HCT116 (cell line): ENCODE results near the gene ARHGEF39. TPM values are rescaled to one million over a fixed set of nuclear protein-coding genes. Genes with fewer than 3 reads are reported as not detected.
A peak's percentile ranks its signal among the peaks of the same experiment; 100 is the strongest.

Experiments
- ATAC-seq: fragments of 200-7000 bp; cut with Tn5 transposase; 2 replicates; pipeline ENCODE4 v1.9.1; 2020; ENCODE audit warnings: mild to moderate bottlenecking, moderate library complexity
- BruUV-seq: library from RNA; stranded (reverse); fragments of 400-500 nt; replicated peaks from 2 replicates; lab custom pipeline; 2021; lab: Mats Ljungman, UMichigan
- CTCF ChIA-PET: fragments of 300-600 bp; sonication (Branson Sonifier 250); formaldehyde crosslinking; loops from one replicate; lab custom pipeline; 2021; ENCODE audit warnings: antibody characterized with exemption; lab: Charles Lee
- POLR2A ChIA-PET: fragments of 300-600, 350-600 bp; sonication (Branson Sonifier 250); formaldehyde crosslinking; loops from one replicate; lab custom pipeline; 2021; ENCODE audit warnings: antibody characterized with exemption; lab: Charles Lee
- RAD21 ChIA-PET, 2 experiments: fragments of 300-600 bp; sonication (Branson Sonifier 250); formaldehyde crosslinking; loops; one replicate each; lab custom pipeline; 2023; ENCODE audit warnings: low total read pairs in 2 of 2; ENCODE audit not compliant: uncharacterized antibody in 2 of 2, unreplicated experiment in 2 of 2, low non-redundant PET in 1 of 2; lab: Charles Lee
- DNase-seq: peaks from one replicate; pipeline ENCODE4 v3.0.0-alpha.2; 2010; ENCODE audit warnings: low read depth, low spot score
- H2AFZ ChIP-seq: fragments of 200-600 bp; shearing (Covaris generic), sonication (generic); 2 replicates; pipeline ENCODE4 v1.6.1; 2017; ENCODE audit warnings: low read depth, mixed run types, mixed read lengths, antibody characterized with exemption, low read length; ENCODE audit not compliant: poor library complexity, severe bottlenecking
- H3K27ac ChIP-seq: 2 replicates; pipeline ENCODE4 v1.5.1; 2012; ENCODE audit warnings: low read depth, low read length
- H3K27me3 ChIP-seq: fragments of 200-600 bp; sonication (generic); 2 replicates; pipeline ENCODE4 v1.6.1; 2016; ENCODE audit warnings: mixed run types, low read length, mixed read lengths; ENCODE audit not compliant: insufficient read depth
- H3K36me3 ChIP-seq, 2 experiments: fragments of 200-500 bp in 1 of 2; fragments of 200-600 bp in 1 of 2; sonication (Bioruptor generic) in 1 of 2; sonication (generic) in 1 of 2; 2 replicates each; pipeline versions ENCODE4 v1.5.1 to v1.6.1; 2014 to 2016; ENCODE audit warnings: low read length in 2 of 2, inconsistent platforms in 1 of 2, mixed read lengths in 1 of 2, mixed run types in 1 of 2; ENCODE audit not compliant: insufficient read depth in 2 of 2, control insufficient read depth in 1 of 2
- H3K4me1 ChIP-seq, 2 experiments: fragments of 200-600 bp in 1 of 2; sonication (generic) in 1 of 2; 2 replicates each; pipeline versions ENCODE4 v1.5.1 to v1.6.1; 2012 to 2017; ENCODE audit warnings: low read length in 2 of 2, inconsistent platforms in 1 of 2, mild to moderate bottlenecking in 1 of 2, mixed read lengths in 1 of 2, mixed run types in 1 of 2, moderate library complexity in 1 of 2; ENCODE audit not compliant: insufficient read depth in 2 of 2, control insufficient read depth in 1 of 2
- H3K4me2 ChIP-seq: fragments of 200-600 bp; sonication (generic); 2 replicates; pipeline ENCODE4 v1.6.1; 2017; ENCODE audit warnings: mixed run types, low read length, mixed read lengths
- H3K4me3 ChIP-seq, 2 experiments: fragments of 200-600 bp in 1 of 2; sonication (generic) in 1 of 2; replicated peaks in 1 of 2; 2 replicates each; pipeline ENCODE4 v1.5.1; 2011 to 2016; ENCODE audit warnings: low read length in 2 of 2, control low read depth in 1 of 2, low read depth in 1 of 2, mild to moderate bottlenecking in 1 of 2, mixed read lengths in 1 of 2, mixed run types in 1 of 2
- H3K79me2 ChIP-seq: fragments of 200-600 bp; sonication (generic); 2 replicates; pipeline ENCODE4 v1.6.1; 2017; ENCODE audit warnings: mild to moderate bottlenecking, mixed run types, low read length, moderate library complexity, mixed read lengths; ENCODE audit not compliant: insufficient read depth
- H3K9ac ChIP-seq: fragments of 200-600 bp; sonication (generic); 2 replicates; pipeline ENCODE4 v1.6.1; 2016; ENCODE audit warnings: low read length, mixed read lengths
- H3K9me2 ChIP-seq: fragments of 200-600 bp; sonication (generic), shearing (Covaris generic); 2 replicates; pipeline ENCODE4 v1.6.1; 2017; ENCODE audit warnings: mixed run types, mild to moderate bottlenecking, moderate library complexity; ENCODE audit not compliant: insufficient read depth
- H3K9me3 ChIP-seq, 2 experiments: fragments of 200-500 bp in 1 of 2; fragments of 200-600 bp in 1 of 2; sonication (Bioruptor generic) in 1 of 2; sonication (generic) in 1 of 2; 2 replicates each; pipeline ENCODE4 v1.6.1; 2014 to 2017; ENCODE audit warnings: low read length in 2 of 2, mixed read lengths in 2 of 2, inconsistent platforms in 1 of 2, low read depth in 1 of 2, mild to moderate bottlenecking in 1 of 2, mixed run types in 1 of 2, moderate library complexity in 1 of 2; ENCODE audit not compliant: control insufficient read depth in 1 of 2, insufficient read depth in 1 of 2
- H4K20me1 ChIP-seq: fragments of 200-600 bp; sonication (generic), shearing (Covaris generic); 2 replicates; pipeline ENCODE4 v1.6.1; 2017; ENCODE audit warnings: mixed run types, mild to moderate bottlenecking, moderate library complexity; ENCODE audit not compliant: insufficient read depth
- ATF3 ChIP-seq: IDR thresholded peaks from 2 replicates; pipeline ENCODE4 v1.6.1; 2012
- CBX3 ChIP-seq: IDR thresholded peaks from 2 replicates; pipeline ENCODE4 v1.6.1; 2012; ENCODE audit warnings: low read depth
- ELF1 ChIP-seq: IDR thresholded peaks from 2 replicates; pipeline ENCODE4 v1.6.1; 2012; ENCODE audit warnings: low read depth, borderline replicate concordance
- FOSL1 ChIP-seq: IDR thresholded peaks from 2 replicates; pipeline ENCODE4 v1.6.1; 2012; ENCODE audit warnings: low read depth
- JUND ChIP-seq: IDR thresholded peaks from 2 replicates; pipeline ENCODE4 v1.6.1; 2012
- POLR2AphosphoS5 ChIP-seq: IDR thresholded peaks from 2 replicates; pipeline ENCODE4 v1.6.1; 2011; ENCODE audit warnings: mild to moderate bottlenecking, low read depth, low read length, moderate library complexity
- RAD21 ChIP-seq: IDR thresholded peaks from 2 replicates; pipeline ENCODE4 v1.6.1; 2012; ENCODE audit warnings: low read depth, mild to moderate bottlenecking
- SP1 ChIP-seq: IDR thresholded peaks from 2 replicates; pipeline ENCODE4 v1.6.1; 2012; ENCODE audit warnings: low read depth
- TCF7L2 ChIP-seq: IDR thresholded peaks from 2 replicates; pipeline ENCODE4 v1.7.0; 2011; ENCODE audit warnings: borderline replicate concordance, inconsistent platforms; ENCODE audit not compliant: insufficient read depth, insufficient read length; ENCODE audit errors: extremely low read depth
- YY1 ChIP-seq: IDR thresholded peaks from 2 replicates; pipeline ENCODE4 v1.6.1; 2011; ENCODE audit warnings: low read length, low read depth, moderate library complexity, mild to moderate bottlenecking; ENCODE audit not compliant: insufficient replicate concordance; ENCODE audit errors: extremely low read depth
- intact Hi-C: fragments of 100-400 bp; cut with micrococcal nuclease; formaldehyde crosslinking; loops from 2 replicates; pipeline ENCODE4 v1.10.0; 2022
- total RNA-seq: library from RNA; stranded (reverse); gene quantifications from one replicate; pipeline ENCODE4 v1.2.1, GENCODE V29; 2021; ENCODE audit not compliant: unreplicated experiment
- TF ChIP-seq, protein P1 (sequence below): IDR thresholded peaks from 2 replicates; pipeline ENCODE4 v1.6.1; 2012; ENCODE audit warnings: low read depth
- TF ChIP-seq, protein P2 (sequence below): IDR thresholded peaks from 2 replicates; pipeline ENCODE4 v1.6.1; 2011; ENCODE audit warnings: mild to moderate bottlenecking, low read length, moderate library complexity; ENCODE audit not compliant: insufficient replicate concordance; ENCODE audit errors: extremely low read depth

Gene ARHGEF39
- total RNA-seq, 1 experiment from 2014 or later = 29.8 TPM

DNA sequence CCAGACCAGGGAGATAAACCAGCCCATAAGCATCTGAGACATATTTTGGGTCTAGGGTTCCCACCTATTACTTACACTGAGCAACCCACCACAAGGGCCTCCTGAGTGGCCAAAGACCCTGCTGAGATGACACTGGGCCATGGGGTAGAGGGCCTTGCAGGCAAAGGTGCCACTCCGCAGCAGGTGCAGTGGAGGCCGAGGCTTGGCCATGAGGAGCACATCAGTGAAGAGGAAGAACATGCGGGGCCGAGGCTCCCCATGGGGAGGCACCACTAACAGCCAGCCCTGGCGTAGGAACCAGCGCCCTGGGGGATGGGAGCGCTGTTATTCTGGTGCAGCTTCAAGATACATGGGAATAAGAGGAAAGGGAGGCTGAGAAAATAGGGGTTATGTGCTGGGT is 2.6 kb downstream of the ARHGEF39 start:
- DNase-seq = no peak

More for the DNA sequence above, 2.6 kb downstream of the ARHGEF39 start:
- H3K27ac ChIP-seq = peak overlapping the region; percentile 33; the same call in 1 of the 2 replicates
- BruUV-seq = no TSS peak
- RAD21 ChIA-PET = no interaction called here
- intact Hi-C loops = no loop called here
- H3K9ac ChIP-seq = no peak overlapping the region
- POLR2A ChIA-PET = no interaction called here
- TF ChIP-seq, protein P1, sequence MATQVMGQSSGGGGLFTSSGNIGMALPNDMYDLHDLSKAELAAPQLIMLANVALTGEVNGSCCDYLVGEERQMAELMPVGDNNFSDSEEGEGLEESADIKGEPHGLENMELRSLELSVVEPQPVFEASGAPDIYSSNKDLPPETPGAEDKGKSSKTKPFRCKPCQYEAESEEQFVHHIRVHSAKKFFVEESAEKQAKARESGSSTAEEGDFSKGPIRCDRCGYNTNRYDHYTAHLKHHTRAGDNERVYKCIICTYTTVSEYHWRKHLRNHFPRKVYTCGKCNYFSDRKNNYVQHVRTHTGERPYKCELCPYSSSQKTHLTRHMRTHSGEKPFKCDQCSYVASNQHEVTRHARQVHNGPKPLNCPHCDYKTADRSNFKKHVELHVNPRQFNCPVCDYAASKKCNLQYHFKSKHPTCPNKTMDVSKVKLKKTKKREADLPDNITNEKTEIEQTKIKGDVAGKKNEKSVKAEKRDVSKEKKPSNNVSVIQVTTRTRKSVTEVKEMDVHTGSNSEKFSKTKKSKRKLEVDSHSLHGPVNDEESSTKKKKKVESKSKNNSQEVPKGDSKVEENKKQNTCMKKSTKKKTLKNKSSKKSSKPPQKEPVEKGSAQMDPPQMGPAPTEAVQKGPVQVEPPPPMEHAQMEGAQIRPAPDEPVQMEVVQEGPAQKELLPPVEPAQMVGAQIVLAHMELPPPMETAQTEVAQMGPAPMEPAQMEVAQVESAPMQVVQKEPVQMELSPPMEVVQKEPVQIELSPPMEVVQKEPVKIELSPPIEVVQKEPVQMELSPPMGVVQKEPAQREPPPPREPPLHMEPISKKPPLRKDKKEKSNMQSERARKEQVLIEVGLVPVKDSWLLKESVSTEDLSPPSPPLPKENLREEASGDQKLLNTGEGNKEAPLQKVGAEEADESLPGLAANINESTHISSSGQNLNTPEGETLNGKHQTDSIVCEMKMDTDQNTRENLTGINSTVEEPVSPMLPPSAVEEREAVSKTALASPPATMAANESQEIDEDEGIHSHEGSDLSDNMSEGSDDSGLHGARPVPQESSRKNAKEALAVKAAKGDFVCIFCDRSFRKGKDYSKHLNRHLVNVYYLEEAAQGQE = no peak
- TF ChIP-seq RAD21 (no peak), CBX3 (no peak), TCF7L2 (no peak), YY1 (no peak), ELF1 (no peak), POLR2AphosphoS5 (no peak), ATF3 (no peak), FOSL1 (no peak), JUND (no peak), SP1 (no peak)
- TF ChIP-seq, protein P2, sequence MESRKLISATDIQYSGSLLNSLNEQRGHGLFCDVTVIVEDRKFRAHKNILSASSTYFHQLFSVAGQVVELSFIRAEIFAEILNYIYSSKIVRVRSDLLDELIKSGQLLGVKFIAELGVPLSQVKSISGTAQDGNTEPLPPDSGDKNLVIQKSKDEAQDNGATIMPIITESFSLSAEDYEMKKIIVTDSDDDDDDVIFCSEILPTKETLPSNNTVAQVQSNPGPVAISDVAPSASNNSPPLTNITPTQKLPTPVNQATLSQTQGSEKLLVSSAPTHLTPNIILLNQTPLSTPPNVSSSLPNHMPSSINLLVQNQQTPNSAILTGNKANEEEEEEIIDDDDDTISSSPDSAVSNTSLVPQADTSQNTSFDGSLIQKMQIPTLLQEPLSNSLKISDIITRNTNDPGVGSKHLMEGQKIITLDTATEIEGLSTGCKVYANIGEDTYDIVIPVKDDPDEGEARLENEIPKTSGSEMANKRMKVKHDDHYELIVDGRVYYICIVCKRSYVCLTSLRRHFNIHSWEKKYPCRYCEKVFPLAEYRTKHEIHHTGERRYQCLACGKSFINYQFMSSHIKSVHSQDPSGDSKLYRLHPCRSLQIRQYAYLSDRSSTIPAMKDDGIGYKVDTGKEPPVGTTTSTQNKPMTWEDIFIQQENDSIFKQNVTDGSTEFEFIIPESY = no peak
- H2AFZ ChIP-seq = no peak overlapping the region
- no peaks in the 10 kb centered on the region for H3K9me2 ChIP-seq
- H3K79me2 ChIP-seq = peaks cover 28% of the 10 kb centered on the region; the same call in 1 of the 2 replicates
- no peaks in the 10 kb centered on the region for H4K20me1 ChIP-seq
- no peak for ATAC-seq
- H3K4me2 ChIP-seq = no peak overlapping the region
- H3K9me3 ChIP-seq = no peaks in the 10 kb centered on the region
- H3K4me1 ChIP-seq = peaks cover 19 to 59% of the 10 kb centered on the region in 2 experiments; a peak in 3 of 4 replicates
- no peak overlapping the region for H3K4me3 ChIP-seq
- H3K27me3 ChIP-seq = no peaks in the 10 kb centered on the region
- peaks cover 6 to 27% of the 10 kb centered on the region in 2 experiments; a peak in 3 of 4 replicates for H3K36me3 ChIP-seq
- CTCF ChIA-PET = interaction anchor here (2.4 to 3.2 kb wide), 2 partner anchors 34 to 69 kb away, joined by 20 to 33 read pairs; partner anchors contain the start of genes CREB3 and TLN1
